HG03571 (cell line): ENCODE measurements around the gene CFLAR.
A peak's percentile ranks its signal among the peaks of the same experiment; 100 is the strongest.
"Not testable (repeated sequence)": the region's sequence is repeated elsewhere in the genome, so short reads cannot be mapped to it uniquely, and the experiment has no call there.

ENCODE experiments used
- ATAC-seq: cut with Tn5 transposase; IDR thresholded peaks from one replicate; pipeline ENCODE4 v1.9.1; 2021; ENCODE audit not compliant: unreplicated experiment

The CFLAR gene

DNA sequence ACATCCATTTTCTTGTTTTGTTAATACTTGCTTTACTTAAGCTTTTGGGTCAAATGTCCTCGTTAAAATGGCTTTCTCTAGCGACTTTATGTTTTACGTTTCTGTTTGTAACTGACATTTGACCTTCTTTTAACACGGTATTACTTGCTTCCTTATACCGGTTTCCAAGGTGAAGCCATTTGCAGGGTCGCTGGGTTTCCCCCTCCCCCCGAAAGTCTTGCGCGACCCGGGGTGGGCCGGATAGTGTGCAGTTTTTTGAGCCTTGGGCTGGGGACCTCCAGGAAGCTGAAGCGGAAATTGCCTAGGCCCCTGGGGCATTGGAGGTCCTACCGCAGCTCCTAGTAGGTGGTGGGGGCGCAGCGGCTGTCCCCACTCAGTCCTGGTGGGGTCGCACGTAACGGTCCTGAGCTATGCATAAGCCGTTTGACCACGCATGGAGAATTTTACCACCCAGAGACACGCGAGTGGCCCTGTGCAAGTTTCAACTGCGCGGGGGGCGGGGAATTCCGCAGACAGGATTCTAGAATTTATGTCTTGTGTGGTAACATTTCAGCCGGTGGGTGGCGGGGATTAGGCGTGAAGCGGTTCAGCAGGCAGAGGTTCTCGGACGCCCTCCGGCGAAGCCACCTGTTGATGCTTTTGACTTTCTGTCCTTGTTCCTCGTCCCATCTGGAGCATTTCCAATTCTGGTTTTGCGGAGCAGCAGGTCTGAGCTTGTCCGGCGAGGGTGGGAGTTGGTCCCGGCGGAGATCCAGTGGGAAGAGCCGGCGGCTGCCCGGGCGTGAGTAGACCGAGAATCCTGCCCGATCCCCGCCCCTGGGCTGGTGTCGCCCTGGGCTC lies 2.4 kb downstream of the CFLAR start:
- ATAC-seq = peak; percentile 43

DNA sequence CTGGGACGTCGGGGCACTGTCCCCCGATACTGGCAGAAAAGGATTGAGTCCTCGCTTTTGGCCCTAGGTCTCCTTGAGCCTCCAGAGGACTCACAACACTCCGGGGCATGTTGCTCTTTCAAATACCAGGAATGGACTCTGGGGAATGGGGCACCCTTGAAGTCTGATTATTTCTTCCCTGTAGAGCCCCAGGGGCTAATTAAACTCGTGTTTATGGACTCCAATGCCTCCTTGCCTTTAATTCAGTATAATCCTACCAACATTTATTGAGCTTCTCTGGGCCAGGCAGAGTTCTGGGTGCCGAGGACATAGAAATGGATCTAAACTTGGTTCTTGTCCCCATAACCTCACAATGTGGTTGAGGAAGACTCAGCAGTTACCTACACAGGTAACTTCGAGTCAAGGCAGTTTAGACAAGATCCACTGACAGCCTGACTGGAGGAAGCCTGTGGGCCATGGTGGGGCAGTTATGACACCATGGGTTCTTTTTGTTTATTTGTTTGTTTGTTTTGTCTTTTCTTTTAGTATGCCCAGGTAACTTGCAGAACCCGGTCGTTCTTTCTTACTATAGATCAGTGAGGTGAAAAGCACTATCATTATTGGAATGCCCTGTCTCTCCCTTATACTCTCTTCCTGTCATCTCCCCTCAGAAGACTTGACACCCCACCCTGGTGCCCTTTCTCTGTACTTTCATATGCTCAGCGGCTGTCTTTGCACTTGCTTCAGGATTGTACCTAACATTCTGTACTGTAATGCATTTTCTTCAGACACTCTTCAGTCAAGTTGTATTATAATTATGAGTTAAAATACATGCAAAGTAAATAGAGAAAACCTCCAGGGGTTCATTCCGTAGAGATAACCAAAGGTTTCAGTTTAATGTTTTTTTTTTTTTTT lies 3.2 kb downstream of the CFLAR start:
- no peak for ATAC-seq

DNA sequence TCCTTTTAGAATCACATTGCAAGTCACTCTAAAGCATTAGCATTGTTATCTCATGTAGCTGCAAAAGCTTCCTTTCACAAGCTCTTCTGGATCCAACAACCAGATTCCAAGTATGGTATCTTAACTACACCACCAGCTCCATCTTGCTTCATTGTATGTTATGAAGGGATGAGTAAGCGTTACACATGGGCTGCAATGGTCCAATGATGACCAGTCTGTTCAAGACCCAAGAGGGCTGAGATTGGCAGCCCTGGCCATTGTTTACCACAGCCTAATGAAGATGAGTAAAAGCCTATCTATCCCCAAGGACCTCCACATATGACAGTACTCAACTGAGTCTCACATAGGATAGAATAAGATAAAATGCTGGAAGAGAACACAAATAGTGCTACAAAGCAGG lies 6.3 kb downstream of the CFLAR start:
- no peak for ATAC-seq

DNA sequence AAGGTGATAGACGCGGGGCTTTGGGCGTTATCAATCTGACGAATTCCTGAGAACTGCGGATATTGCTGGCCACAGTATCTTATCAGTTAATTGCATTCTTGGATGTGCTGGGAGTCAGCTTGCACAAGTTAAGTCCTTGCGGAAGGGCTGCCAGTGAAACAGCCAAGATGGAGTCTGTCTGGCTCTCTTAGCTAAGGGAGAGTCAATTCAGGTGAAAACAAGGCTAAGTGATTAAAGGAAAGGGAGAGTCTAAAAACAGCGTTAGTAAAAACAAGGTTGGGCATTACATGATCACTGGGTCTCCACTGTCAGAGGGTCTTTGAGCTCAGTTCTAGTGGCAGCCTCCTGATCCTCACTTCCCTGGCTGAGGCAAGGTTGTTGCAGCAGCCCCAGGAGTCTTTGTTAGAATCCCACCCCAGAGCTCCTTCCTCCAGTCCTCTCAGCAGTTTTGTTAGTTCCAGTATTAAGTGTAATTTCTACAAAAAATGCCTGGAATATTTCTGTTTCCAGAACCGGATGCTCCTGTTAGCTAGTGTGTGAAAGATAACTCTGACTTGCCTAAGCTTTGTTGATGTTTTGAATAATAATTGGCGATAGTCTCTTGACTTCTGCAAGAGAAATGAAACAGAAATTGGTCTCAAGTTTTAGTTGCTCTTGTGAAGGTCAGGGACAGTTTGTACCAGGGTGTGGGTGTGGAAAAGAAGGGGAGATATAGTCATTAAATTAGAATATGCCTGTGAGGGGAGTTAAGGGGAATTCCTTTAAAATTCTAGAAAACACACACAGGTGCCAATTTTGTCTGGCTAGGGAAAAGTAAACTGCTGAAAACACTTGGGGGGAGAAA lies 10.6 kb downstream of the CFLAR start:
- ATAC-seq = no peak

DNA sequence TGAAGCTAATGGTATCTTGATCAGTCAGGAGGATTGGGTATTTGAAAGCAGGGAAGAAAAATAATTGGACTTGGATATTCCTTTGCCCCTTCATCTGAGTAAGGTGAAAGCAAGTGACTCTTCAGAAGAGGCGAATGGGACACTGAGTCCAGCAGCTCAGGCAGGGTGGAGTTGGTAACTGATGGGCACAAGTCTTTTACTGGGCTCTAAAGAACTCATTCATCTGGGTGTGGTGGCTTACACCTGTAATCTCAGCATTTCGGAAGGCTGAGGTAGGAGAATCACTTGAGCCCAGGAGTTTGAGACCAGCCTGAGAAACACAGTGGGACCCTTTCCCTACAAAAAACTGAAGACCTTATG lies 11.2 kb downstream of the CFLAR start:
- ATAC-seq = no peak

DNA sequence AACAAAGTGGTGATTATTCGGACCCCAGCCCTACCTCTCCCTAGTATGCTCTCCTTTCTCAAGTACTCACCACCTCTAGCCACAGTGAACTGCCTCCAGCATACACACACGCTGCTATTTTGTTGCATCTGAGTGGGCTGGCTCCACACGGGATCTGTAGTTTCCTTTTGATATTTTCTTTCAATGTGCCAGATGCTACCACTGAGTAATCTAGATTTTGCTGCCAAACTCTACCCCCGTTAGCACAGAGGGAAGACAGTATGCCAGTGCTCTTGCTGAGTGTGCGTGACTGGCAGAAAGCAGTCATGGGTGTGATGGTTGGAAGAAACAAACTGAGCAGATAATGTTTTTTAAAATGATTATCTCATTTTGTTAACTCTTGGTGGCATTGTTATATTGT lies 11.6 kb downstream of the CFLAR start:
- no peak for ATAC-seq

DNA sequence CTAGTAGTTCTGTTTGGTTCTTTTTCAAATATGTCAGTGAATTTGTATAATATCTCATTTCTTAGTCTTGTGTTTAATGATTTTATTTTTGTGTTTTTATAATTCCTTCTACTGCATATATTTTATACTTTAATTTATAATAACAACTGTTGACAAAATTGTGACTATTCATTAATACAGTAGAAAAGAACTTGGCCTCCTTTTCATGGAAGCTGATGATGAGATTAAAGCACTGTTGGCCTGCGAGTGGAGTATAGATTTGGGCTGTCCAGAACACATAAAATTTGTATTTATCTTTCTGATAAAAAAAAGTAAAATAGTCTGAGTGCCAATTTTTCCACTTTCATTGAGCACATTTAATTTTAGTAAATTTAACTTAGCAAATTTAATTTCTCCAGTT lies 12.1 kb downstream of the CFLAR start:
- no peak for ATAC-seq

DNA sequence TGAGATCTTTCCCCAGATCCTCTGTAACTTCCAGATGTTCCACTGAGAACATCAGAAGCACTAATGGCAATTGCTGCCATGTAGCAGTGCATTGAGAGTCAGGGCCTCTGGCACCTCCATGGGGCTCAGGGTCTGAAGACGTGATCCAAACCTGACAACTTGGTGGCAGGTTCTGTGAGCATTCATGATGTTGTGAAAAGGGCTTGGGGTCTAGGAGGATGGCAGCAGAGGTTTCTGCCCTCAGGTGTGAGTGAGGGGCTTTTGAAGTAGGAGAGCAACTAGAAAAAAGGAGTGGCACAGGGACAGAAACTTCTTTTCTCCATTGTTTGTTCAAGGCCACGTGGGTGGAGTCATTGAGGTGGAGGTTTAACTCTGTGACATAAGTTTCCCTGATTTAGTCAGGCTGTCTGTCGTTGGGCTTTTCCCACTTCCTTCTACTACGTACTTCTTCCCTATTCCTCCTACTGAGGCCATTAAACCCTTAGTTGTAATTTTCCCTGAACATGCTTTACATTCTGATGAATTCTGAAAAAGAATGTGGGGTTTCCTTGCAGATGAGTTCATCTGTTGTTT lies 13.1 kb downstream of the CFLAR start:
- no peak for ATAC-seq

DNA sequence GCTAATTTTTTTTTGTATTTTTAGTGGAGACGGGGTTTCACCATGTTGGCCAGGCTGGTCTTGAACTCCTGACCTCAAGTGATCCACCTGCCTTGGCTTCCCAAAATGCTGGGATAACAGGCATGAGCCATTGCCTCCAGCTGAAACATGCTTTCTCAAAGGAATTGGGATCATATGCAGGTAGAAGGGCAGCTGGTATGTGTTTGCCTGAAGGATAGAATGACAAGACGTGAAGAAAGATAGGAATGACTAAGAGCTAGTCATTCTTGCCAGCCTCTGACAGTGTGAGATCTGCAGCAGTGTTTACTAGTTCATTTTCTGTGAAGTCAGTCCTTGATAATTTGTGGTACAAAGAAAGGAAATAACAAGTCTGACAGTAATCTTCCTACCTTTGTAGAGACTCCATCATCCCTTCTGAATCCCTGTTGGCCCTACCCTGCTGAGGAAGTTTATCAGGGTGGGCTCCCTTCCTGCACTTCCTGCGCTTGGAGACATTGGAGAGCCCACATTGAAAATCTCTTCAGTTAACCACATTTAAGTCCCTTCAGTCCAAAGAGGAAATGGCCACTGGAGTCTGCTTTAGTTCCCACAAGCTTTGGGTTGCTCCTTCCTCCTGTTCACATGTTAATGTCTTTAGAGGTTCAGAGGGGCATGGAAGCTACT lies 14.7 kb downstream of the CFLAR start:
- no peak for ATAC-seq

DNA sequence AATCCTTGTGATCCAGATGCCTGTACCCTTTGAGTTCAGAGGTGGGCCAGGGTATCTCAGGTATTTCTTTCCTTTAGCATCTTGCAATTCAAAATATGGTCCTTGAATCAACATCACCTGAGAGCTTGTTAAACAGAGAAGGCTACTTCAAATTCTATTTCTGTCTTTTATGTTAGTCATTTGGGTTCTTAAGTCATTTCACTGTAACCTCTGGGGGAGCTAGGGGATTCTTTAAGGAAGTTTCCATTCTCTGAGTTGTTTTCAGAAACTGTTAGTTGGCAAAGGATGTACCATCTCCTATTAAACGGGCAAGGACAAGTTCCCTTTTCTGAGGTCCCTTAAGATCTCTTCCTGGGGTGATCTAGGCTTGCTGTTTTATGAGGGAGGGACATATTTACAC lies 16.6 kb downstream of the CFLAR start:
- ATAC-seq = peak; percentile 39

DNA sequence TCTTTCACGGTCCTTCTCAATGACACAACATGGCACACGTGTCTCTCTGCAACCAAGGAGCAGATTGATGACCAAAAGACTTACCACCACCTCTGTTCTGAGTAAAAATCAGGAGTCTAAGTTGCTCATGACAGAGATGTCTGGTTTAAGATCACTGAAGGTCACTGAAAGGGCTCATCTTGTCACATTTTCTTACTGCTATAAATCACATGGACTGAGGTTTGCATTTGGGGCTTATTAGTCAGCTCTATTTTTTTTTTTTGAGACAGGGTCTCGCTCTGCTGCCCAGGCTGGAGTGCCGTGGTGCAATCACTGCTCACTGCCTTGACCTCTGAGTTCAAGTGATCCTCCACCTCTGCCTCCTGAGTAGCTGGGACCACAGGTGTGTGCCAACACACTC lies 19.4 kb downstream of the CFLAR start:
- ATAC-seq = no peak

DNA sequence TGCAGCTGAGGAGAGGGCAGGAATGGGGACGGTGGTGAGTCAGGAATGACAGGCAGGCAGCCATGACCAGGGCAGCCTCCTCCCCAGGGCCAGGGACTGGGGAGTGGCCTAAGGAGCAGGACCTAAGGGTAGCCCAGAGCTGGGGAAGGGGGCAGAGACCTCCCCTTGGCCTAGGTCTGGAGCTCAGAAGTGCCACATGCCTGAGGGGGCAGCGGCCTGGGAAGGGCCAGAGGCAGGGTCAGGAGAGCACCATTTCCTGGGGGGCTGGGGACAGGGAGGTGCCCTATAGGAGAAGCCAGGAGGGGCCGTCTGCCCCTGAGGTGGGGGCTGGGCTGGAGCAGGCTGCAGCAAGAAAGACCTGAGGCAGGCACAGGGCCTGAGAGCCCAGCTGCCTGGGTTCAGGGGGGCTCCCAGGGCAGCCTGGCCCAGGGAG lies 20.9 kb downstream of the CFLAR start:
- ATAC-seq = no peak

DNA sequence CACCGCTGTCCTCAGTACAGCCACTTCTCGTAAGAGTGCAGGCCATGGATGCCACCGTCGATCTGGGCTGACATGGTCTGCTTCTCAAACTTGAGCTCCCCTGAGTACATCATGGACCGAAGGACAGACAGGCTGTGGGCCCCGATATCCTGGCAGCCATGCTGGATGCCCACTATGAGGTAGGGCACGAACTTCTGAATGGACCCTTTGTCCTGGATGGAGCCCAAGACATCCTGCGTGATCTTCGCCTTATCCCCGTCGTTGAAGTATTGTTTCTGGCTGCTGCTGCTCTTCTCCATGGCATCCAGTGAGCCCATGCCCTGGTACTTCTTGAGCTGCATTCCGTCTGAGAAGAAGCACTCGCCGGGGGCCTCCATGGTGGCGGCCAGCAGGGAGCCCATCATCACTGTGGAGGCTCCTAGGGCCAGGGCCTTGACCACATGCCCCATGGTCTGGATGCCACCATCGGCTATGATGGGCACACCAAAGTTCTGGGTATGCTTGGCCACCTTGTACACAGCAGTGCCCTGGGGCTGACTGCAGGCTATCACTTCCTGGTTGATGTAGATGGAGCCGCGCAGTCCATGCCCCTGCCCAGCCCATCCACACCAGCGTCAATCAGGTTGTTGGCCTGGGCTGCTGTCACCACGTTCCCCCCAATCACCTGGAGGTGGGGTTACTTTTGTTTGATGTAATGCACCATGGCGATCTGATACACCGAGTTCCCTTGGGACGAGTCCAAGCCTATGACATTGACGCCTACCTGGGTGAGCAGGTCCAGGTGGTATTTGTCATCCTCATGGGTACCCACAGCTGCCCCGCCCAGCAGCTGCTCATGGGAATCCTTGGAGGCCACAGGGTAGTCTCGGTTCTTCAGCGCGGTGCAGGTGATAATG lies 21.8 kb downstream of the CFLAR start:
- ATAC-seq = no peak

DNA sequence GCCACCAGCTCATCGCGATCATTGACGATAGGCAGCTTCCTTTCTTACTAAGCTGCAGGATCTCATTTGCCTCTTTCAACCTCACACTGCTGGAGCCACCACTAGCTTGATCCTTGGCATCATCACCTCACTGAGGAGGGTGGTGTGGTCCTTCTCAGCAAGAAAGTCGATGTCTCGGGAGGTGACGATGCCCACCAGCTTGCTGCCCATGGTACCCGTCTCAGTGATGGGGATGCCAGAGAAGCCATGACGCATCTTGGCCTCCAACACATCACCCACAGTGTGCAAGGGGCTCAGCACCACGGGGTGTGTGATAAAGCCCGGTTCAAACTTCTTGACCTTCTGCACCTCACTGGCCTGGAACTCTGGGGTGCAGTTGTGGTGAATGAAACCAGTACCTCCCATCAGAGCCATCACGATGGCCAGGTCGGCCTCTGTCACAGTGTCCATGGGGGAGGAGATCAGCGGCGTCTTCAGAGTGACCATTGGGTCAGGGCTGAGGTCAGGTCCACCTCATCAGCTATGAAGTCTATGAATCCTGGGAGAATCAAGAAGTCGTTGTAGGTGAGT lies 22.5 kb downstream of the CFLAR start:
- no peak for ATAC-seq

DNA sequence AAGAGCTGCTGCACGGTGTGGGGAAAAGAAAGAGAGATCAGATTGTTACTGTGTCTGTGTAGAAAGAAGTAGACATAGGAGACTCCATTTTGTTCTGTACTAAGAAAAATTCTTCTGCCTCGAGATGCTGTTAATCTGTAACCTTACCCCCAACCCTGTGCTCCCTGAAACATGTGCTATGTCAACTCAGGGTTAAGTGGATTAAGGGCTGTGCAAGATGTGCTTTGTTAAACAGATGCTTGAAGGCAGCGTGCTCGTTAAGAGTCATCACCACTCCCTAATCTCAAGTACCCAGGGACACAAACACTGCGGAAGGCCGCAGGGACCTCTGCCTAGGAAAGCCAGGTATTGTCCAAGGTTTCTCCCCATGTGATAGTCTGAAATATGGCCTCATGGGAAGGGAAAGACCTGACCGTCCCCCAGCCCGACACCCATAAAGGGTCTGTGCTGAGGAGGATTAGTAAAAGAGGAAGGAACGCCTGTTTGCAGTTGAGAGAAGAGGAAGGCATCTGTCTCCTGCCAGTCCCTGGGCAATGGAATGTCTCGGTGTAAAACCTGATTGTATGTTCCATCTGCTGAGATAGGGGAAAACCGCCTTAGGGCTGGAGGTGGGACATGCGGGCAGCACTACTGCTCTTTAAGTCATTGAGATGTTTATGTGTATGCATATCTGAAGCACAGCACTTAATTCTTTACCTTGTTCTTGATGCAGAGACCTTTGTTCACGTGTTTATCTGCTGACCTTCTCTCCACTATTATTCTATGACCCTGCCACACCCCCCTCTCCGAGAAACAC lies 23.2 kb downstream of the CFLAR start:
- not testable (repeated sequence) for ATAC-seq

DNA sequence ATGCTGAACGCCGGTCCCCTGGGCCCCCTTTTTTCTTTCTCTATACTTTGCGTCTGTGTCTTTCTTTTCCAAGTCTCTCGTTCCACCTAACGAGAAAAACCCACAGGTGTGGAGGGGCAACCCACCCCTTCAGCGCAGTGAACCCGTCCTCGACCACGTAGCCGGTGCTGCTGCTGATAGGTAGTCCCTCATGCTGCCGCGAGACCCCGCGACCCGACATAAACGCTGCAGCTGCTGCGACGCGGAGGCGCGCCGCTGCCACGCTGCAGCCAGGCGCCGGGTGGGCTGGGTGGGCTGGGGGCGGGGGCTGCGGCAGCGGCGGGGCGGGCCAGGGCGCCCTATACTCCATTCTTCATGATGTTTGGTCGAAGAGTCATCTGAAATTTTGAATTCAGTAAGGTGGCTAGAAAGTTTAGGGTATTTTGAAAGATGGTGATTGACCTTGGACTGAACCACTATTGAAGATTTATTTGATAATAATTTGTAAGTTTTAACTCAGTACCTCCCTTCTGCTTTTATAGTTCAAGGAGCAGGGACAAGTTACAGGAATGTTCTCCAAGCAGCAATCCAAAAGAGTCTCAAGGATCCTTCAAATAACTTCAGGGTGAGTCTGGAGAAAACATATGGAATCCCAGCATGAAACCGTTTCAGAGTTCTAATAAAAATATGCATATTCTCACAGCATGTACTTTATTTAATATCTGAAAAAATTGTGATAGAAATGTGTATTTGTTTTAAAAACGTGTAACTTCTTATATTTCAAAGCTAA lies 24.1 kb downstream of the CFLAR start:
- ATAC-seq = no peak
